ENCODE data around the gene PRAC1.

DNA sequence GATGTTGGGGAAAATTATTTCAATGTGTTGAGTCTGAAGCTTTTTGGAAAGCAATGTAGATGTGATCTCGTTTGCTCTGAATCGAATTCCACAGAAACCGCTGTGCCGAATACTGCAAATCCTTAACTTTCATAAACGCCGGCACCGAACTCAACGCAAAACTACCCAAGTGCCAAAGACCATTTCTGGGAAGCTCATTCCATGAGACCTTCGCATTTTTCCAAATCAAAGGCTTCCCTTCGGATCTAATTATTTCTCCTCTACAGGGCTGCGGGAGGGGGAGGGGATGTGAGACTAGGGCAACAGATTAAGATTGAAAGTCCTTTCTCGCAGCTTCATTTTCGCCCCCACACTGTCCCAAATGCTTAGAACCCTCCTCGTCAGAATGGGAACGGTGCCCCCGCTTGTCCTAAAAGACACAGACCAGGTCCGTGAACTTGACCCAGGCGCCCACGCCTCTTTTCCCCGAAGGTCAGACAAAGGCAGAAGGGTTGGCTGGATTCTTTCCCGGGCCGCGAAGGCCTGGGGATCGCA is 4.0 kb downstream of the PRAC1 start:
- TF ChIP-seq CTCF (conservative IDR thresholded peaks at IDR 0.05 in 1 of 2, IDR thresholded peaks at IDR 0.05 in 1 of 2; ENCODE audit: low read depth in 1 of 2, low read length in 2 of 2) (no peak), EZH2 (IDR thresholded peaks at IDR 0.05; ENCODE audit: low read length, missing control alignments) (no peak)

Measured in fibroblast of lung (primary cell).